ENCODE results near the gene VTCN1.
"Not testable (repeated sequence)": the region's sequence is repeated elsewhere in the genome, so short reads cannot be mapped to it uniquely, and the experiment has no call there.

VTCN1 gene

GRCh38 chr1:117166076-117166475 is 44.7 kb downstream of the VTCN1 start:
- no peak for DNase-seq (ENCODE audit: low spot score)
- in situ Hi-C loops (cut with MboI; ENCODE audit: low pct_unique_long_range_greater_than_20kb, low sequenced_read_pairs, unreplicated experiment): no loop called here
- TF ChIP-seq CTCF (IDR thresholded peaks at IDR 0.05; ENCODE audit: extremely low read depth, insufficient read depth, missing control alignments): no peak

- TF ChIP-seq CTCF (IDR thresholded peaks at IDR 0.05; ENCODE audit: extremely low read depth, insufficient read depth, missing control alignments): no peak
- DNase-seq (ENCODE audit: low spot score): no peak
- in situ Hi-C loops (cut with MboI; ENCODE audit: low pct_unique_long_range_greater_than_20kb, low sequenced_read_pairs, unreplicated experiment): no loop called here
Observed at GRCh38 chr1:117164209-117164608, 46.5 kb downstream of the VTCN1 start.

GRCh38 chr1:117162816-117163215 is 47.9 kb downstream of the VTCN1 start:
- in situ Hi-C loops (cut with MboI; ENCODE audit: low pct_unique_long_range_greater_than_20kb, low sequenced_read_pairs, unreplicated experiment): no loop called here
- no peak for TF ChIP-seq CTCF (IDR thresholded peaks at IDR 0.05; ENCODE audit: extremely low read depth, insufficient read depth, missing control alignments)
- no peak for DNase-seq (ENCODE audit: low spot score)

- DNase-seq (ENCODE audit: low spot score): no peak
- in situ Hi-C loops (cut with MboI; ENCODE audit: low pct_unique_long_range_greater_than_20kb, low sequenced_read_pairs, unreplicated experiment): no loop called here
- TF ChIP-seq CTCF (IDR thresholded peaks at IDR 0.05; ENCODE audit: extremely low read depth, insufficient read depth, missing control alignments): no peak
Observed at GRCh38 chr1:117161887-117162286, 48.8 kb downstream of the VTCN1 start.

GRCh38 chr1:117151305-117151704 is 59.4 kb downstream of the VTCN1 start:
- in situ Hi-C loops (cut with MboI; ENCODE audit: low pct_unique_long_range_greater_than_20kb, low sequenced_read_pairs, unreplicated experiment); DNase-seq (ENCODE audit: low spot score): not testable (repeated sequence)

- TF ChIP-seq CTCF (IDR thresholded peaks at IDR 0.05; ENCODE audit: extremely low read depth, insufficient read depth, missing control alignments): no peak
- in situ Hi-C loops (cut with MboI; ENCODE audit: low pct_unique_long_range_greater_than_20kb, low sequenced_read_pairs, unreplicated experiment): no loop called here
- DNase-seq (ENCODE audit: low spot score): no peak
Observed at GRCh38 chr1:117150316-117150715, 60.4 kb downstream of the VTCN1 start.

- no peak for DNase-seq (ENCODE audit: low spot score)
- TF ChIP-seq CTCF (IDR thresholded peaks at IDR 0.05; ENCODE audit: extremely low read depth, insufficient read depth, missing control alignments): no peak
- in situ Hi-C loops (cut with MboI; ENCODE audit: low pct_unique_long_range_greater_than_20kb, low sequenced_read_pairs, unreplicated experiment): no loop called here
Observed at GRCh38 chr1:117147856-117148588, 62.7 kb downstream of the VTCN1 start.

Measured in GM13977 (cell line).